Tibial artery (tissue), 4 donors: ENCODE data around the gene CENPV.

Experiments used
- DNase-seq, 2 donors: peaks; one replicate each; pipeline ENCODE4 v3.0.0-alpha.2; 2019
- H3K27ac ChIP-seq, 2 donors: fragments of 200-600 bp; sonication (generic) in 1 of 2; 1 replicate in 1 of 2; 2 replicates in 1 of 2; pipeline ENCODE4 v1.5.1; 2018 to 2019; ENCODE audit warnings: mild to moderate bottlenecking in 1 of 2
- H3K27me3 ChIP-seq, 2 donors: fragments of 200-600 bp; sonication (generic) in 1 of 2; one replicate each; pipeline versions ENCODE4 v1.5.1 to v1.6.0; 2016 to 2019
- H3K36me3 ChIP-seq, 3 donors: fragments of 200-600 bp; sonication (generic) in 2 of 3; one replicate each; pipeline ENCODE4 v1.5.1; 2016 to 2019; ENCODE audit warnings: mild to moderate bottlenecking in 2 of 3
- H3K4me1 ChIP-seq, 4 donors: fragments of 200-600 bp; sonication (generic) in 2 of 4; 1 replicate in 3 of 4; 2 replicates in 1 of 4; pipeline ENCODE4 v1.5.1; 2016 to 2019
- H3K4me3 ChIP-seq, 2 donors: fragments of 200-600 bp; sonication (generic) in 1 of 2; 1 replicate in 1 of 2; 2 replicates in 1 of 2; pipeline ENCODE4 v1.5.1; 2018 to 2019; ENCODE audit warnings: mild to moderate bottlenecking in 2 of 2
- H3K9me3 ChIP-seq, 3 donors: fragments of 200-600 bp; sonication (generic) in 1 of 3; one replicate each; pipeline ENCODE4 v1.5.1; 2016 to 2019
- CTCF ChIP-seq, 2 experiments: fragments of 200-600 bp in 1 of 2; fragments of 450-650 bp in 1 of 2; IDR thresholded peaks; one replicate each; pipeline ENCODE4 v1.5.1; 2017 to 2019; ENCODE audit warnings: antibody characterized with exemption in 2 of 2, mild to moderate bottlenecking in 1 of 2, moderate library complexity in 1 of 2
- intact Hi-C: fragments of 100-400 bp; cut with DNase I; formaldehyde crosslinking; loops from one replicate; pipeline ENCODE4 v1.15.0; 2023; ENCODE audit warnings: low total_unique reads

Gene CENPV

GRCh38 chr17:16306211-16306610 is 47.1 kb downstream of the CENPV start:
- intact Hi-C loops, result no loop called here
- DNase-seq, result no peak
- Histone ChIP-seq H3K27me3 (no peaks in the 10 kb centered on the region), H3K36me3 (peaks cover 4 to 30% (median 15%) of the 10 kb centered on the region in 3 donors), H3K4me3 (no peak overlapping the region), H3K9me3 (no peaks in the 10 kb centered on the region), H3K4me1 (no peaks in the 10 kb centered on the region), H3K27ac (no peak overlapping the region)
- TF ChIP-seq CTCF (IDR thresholded peaks at IDR 0.05), result no peak

DNA sequence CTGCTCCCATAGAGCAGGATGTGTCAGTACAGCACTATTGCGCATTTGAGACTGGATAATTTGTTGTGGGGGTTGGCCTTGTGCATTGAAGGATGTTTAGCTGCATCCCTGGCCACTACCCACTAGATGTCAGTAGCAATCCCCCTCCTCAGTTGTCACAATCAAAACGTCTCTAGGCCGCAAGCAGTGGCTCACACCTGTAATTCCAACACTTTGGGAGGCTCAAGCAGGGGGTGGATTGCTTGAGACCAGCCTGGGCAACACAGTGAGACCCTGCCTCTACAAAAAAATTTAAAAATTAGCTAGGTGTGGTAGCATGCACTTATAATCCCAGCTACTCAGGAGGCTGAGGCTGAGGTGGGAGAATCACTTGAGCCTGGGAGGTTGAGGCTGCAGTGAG is 48.4 kb downstream of the CENPV start:
- DNase-seq, result no peak
- H3K27ac ChIP-seq, result no peak overlapping the region
- no peaks in the 10 kb centered on the region for H3K9me3 ChIP-seq
- intact Hi-C loops, result no loop called here
- H3K27me3 ChIP-seq, result no peaks in the 10 kb centered on the region
- no peak overlapping the region for H3K4me3 ChIP-seq
- no peak for TF ChIP-seq CTCF (IDR thresholded peaks at IDR 0.05)
- peaks cover 4 to 32% (median 15%) of the 10 kb centered on the region in 3 donors for H3K36me3 ChIP-seq
- peaks cover 0 to 7% (median 0%) of the 10 kb centered on the region in 4 donors for H3K4me1 ChIP-seq

DNA sequence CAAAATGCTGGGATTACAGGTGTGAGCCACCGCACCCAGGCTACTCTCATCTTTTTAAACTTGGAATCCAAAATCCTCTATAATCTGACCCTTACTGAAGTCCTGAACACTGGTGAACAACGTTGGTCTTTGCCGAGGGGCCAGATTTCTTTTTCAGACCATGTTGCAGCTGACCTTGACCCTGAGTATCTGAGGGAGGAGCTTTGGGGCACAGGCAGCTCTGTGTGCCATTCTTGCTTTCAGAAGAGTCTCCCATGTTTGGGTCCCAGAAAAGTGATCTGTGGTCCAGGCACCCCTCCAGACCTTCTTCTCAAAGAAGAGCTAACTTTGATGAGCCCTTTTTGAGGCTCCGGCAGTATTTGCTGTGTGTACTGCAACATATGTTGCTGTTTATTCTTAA is 50.4 kb downstream of the CENPV start:
- intact Hi-C loops, result no loop called here
- H3K27ac ChIP-seq, result no peak overlapping the region
- no peak for DNase-seq
- H3K36me3 ChIP-seq, result peaks cover 4 to 34% (median 15%) of the 10 kb centered on the region in 3 donors
- no peak overlapping the region for H3K4me3 ChIP-seq
- no peak for TF ChIP-seq CTCF (IDR thresholded peaks at IDR 0.05)
- H3K4me1 ChIP-seq, result peaks cover 0 to 7% (median 0%) of the 10 kb centered on the region in 4 donors
- H3K27me3 ChIP-seq, result no peaks in the 10 kb centered on the region
- no peaks in the 10 kb centered on the region for H3K9me3 ChIP-seq

GRCh38 chr17:16301963-16302855 is 51.1 kb downstream of the CENPV start:
- Histone ChIP-seq H3K9me3 (no peaks in the 10 kb centered on the region), H3K4me1 (peaks cover 0 to 7% (median 0%) of the 10 kb centered on the region in 4 donors), H3K36me3 (peaks cover 4 to 29% (median 15%) of the 10 kb centered on the region in 3 donors), H3K4me3 (no peak overlapping the region), H3K27me3 (no peaks in the 10 kb centered on the region), H3K27ac (no peak overlapping the region)
- no peak for DNase-seq
- no peak for TF ChIP-seq CTCF (IDR thresholded peaks at IDR 0.05)
- intact Hi-C loops, result no loop called here

DNA sequence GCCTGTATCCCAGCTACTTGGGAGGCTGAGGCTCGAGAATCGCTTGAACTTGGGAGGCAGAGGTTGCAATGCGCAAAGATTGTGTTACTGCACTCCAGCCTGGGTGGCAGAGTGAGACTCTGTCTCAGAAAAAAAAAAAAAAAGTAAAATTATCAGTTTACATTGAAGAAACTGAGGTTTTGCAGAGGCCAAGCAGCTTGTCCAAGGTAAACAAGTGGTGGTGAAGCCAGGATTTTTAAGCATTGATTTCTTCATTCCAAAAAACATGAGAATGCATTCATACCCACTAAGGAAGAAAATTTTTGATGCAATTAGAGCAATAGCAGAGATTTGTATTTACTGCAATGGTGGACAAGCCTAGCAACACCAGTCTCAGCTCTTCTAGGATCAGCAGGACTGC is 52.7 kb downstream of the CENPV start:
- H3K27ac ChIP-seq, result no peak overlapping the region
- peaks cover 0 to 7% (median 0%) of the 10 kb centered on the region in 4 donors for H3K4me1 ChIP-seq
- H3K36me3 ChIP-seq, result peaks cover 4 to 27% (median 5%) of the 10 kb centered on the region in 3 donors
- intact Hi-C loops, result no loop called here
- H3K9me3 ChIP-seq, result no peaks in the 10 kb centered on the region
- no peak for DNase-seq
- TF ChIP-seq CTCF (IDR thresholded peaks at IDR 0.05), result no peak
- H3K4me3 ChIP-seq, result no peak overlapping the region
- no peaks in the 10 kb centered on the region for H3K27me3 ChIP-seq
